HG03064 (cell line): Measurements from ENCODE around the gene UBE2J2.

Experiments used
- ATAC-seq: cut with Tn5 transposase; IDR thresholded peaks from one replicate; pipeline ENCODE4 v1.9.1; 2021; ENCODE audit warnings: low read depth; ENCODE audit not compliant: unreplicated experiment

Gene UBE2J2

GRCh38 chr1:1216770-1217620 lies 56.7 kb downstream of the UBE2J2 start:
- no peak for ATAC-seq

- ATAC-seq, result no peak
Measured at GRCh38 chr1:1215881-1216605, 57.6 kb downstream of the UBE2J2 start.

- no peak for ATAC-seq
Measured at GRCh38 chr1:1215080-1215676, 58.5 kb downstream of the UBE2J2 start.

- ATAC-seq, result no peak
Measured at GRCh38 chr1:1213345-1214265, 60.0 kb downstream of the UBE2J2 start, which contains the start of gene TNFRSF4. Gene TNFRSF4, minus strand, starts transcription at chr1:1214153. Its CDS starts 26 bp downstream, at chr1:1214127.

- ATAC-seq, result no peak
Measured at GRCh38 chr1:1212780-1213344, 60.8 kb downstream of the UBE2J2 start.

- no peak for ATAC-seq
Measured at GRCh38 chr1:1211541-1212441, 61.9 kb downstream of the UBE2J2 start.

- ATAC-seq, result no peak
Measured at GRCh38 chr1:1210726-1211540, 62.7 kb downstream of the UBE2J2 start.

- no peak for ATAC-seq
Measured at GRCh38 chr1:1208713-1209433, 64.8 kb downstream of the UBE2J2 start.

- ATAC-seq, result no peak
Measured at GRCh38 chr1:1207571-1207892, 66.1 kb downstream of the UBE2J2 start.

- no peak for ATAC-seq
Measured at GRCh38 chr1:1206966-1207531, 66.6 kb downstream of the UBE2J2 start.

GRCh38 chr1:1206376-1206965 lies 67.2 kb downstream of the UBE2J2 start, which contains the start of gene TNFRSF18:
Gene TNFRSF18, minus strand, starts transcription at chr1:1206592. Its CDS starts 21 bp downstream, at chr1:1206571.
- ATAC-seq, result no peak

- no peak for ATAC-seq
Measured at GRCh38 chr1:1205769-1206375, 67.8 kb downstream of the UBE2J2 start.

GRCh38 chr1:1204998-1205768 lies 68.5 kb downstream of the UBE2J2 start:
- no peak for ATAC-seq

- ATAC-seq, result no peak
Measured at GRCh38 chr1:1204425-1204920, 69.2 kb downstream of the UBE2J2 start.
